Thyroid gland (tissue), 4 donors: Measurements from ENCODE around the gene SPATA3. TPM values are rescaled to one million over a fixed set of nuclear protein-coding genes. Genes with fewer than 3 reads are reported as not detected.

Experiments
- DNase-seq, 2 donors: peaks; one replicate each; pipeline ENCODE4 v3.0.0-alpha.2; 2019
- H3K27ac ChIP-seq, 3 donors: fragments of 200-600 bp; sonication (generic); 1 replicate in 2 of 3; 2 replicates in 1 of 3; pipeline ENCODE4 v1.5.1; 2016 to 2019; ENCODE audit warnings: mild to moderate bottlenecking in 1 of 3, moderate library complexity in 1 of 3
- H3K27me3 ChIP-seq: fragments of 200-600 bp; sonication (generic); one replicate; pipeline ENCODE4 v1.5.1; 2019
- H3K36me3 ChIP-seq, 2 donors: fragments of 200-600 bp; sonication (generic); one replicate each; pipeline ENCODE4 v1.5.1; 2016 to 2019
- H3K4me1 ChIP-seq, 2 donors: fragments of 200-600 bp; sonication (generic); one replicate each; pipeline ENCODE4 v1.5.1; 2017 to 2019
- H3K4me3 ChIP-seq, 3 donors: fragments of 200-600 bp; sonication (generic); replicated peaks in 1 of 3; 1 replicate in 2 of 3; 2 replicates in 1 of 3; pipeline ENCODE4 v1.5.1; 2016; ENCODE audit warnings: mild to moderate bottlenecking in 1 of 3
- H3K9me3 ChIP-seq: fragments of 200-600 bp; sonication (generic); one replicate; pipeline ENCODE4 v1.5.1; 2017
- CTCF ChIP-seq, 6 experiments: fragments of 200-600 bp in 3 of 6; fragments of 450-650 bp in 3 of 6; sonication (generic) in 3 of 6; IDR thresholded peaks; one replicate each; pipeline ENCODE4 v1.5.1; 2016 to 2019; ENCODE audit warnings: antibody characterized with exemption in 6 of 6, mild to moderate bottlenecking in 2 of 6, inconsistent platforms in 1 of 6, moderate library complexity in 1 of 6
- POLR2A ChIP-seq, 2 donors: fragments of 450-650 bp; IDR thresholded peaks; one replicate each; pipeline ENCODE4 v1.6.1; 2017; ENCODE audit warnings: antibody characterized with exemption in 2 of 2, mild to moderate bottlenecking in 2 of 2, moderate library complexity in 1 of 2
- WGBS, 2 donors: methylation state at CpG; one replicate each; pipeline ENCODE4 v1.1.5; 2017; 5-methylcytosine and 5-hydroxymethylcytosine counted together
- intact Hi-C: fragments of 100-400 bp; cut with DNase I; formaldehyde crosslinking; loops from one replicate; pipeline ENCODE4 v1.15.1; 2023
- total RNA-seq, 4 donors: library from RNA; depleted of rRNA; stranded (reverse); fragments of >200 nt; gene quantifications; one replicate each; pipeline ENCODE4 v1.2.3, GENCODE V29; 2016

SPATA3 gene
- total RNA-seq, 4 donors from 2014 or later, result 0.54 TPM; not detected in 3

- no peak for TF ChIP-seq POLR2A (IDR thresholded peaks at IDR 0.05)
- TF ChIP-seq CTCF (IDR thresholded peaks at IDR 0.05), result no peak
- no peak for DNase-seq
- 41 to 42% methylated on average over 4 of the region's 4 CpGs for WGBS, 2 donors
- Histone ChIP-seq H3K4me1 (no peaks in the 10 kb centered on the region), H3K4me3 (no peak overlapping the region), H3K36me3 (no peaks in the 10 kb centered on the region), H3K27me3 (peaks cover 9% of the 10 kb centered on the region), H3K9me3 (no peaks in the 10 kb centered on the region), H3K27ac (no peak overlapping the region)
- intact Hi-C loops, result no loop called here
Observed at GRCh38 chr2:231034291-231034882, 38.5 kb downstream of the SPATA3 start.

GRCh38 chr2:231036131-231036530 lies 40.2 kb downstream of the SPATA3 start:
- Histone ChIP-seq H3K9me3 (no peaks in the 10 kb centered on the region), H3K36me3 (no peaks in the 10 kb centered on the region), H3K27me3 (peaks cover 9% of the 10 kb centered on the region), H3K4me3 (no peak overlapping the region), H3K27ac (no peak overlapping the region), H3K4me1 (no peaks in the 10 kb centered on the region)
- intact Hi-C loops, result no loop called here
- no peak for DNase-seq
- TF ChIP-seq CTCF (IDR thresholded peaks at IDR 0.05) (no peak), POLR2A (IDR thresholded peaks at IDR 0.05) (no peak)
- 47 to 54% methylated on average over 4 of the region's 4 CpGs for WGBS, 2 donors

GRCh38 chr2:231036578-231037106 lies 40.7 kb downstream of the SPATA3 start:
- 59 to 61% methylated on average over 12 of the region's 12 CpGs for WGBS, 2 donors
- Histone ChIP-seq H3K27me3 (peaks cover 9% of the 10 kb centered on the region), H3K4me1 (no peaks in the 10 kb centered on the region), H3K4me3 (no peak overlapping the region), H3K9me3 (no peaks in the 10 kb centered on the region), H3K27ac (no peak overlapping the region), H3K36me3 (no peaks in the 10 kb centered on the region)
- no peak for DNase-seq
- no peak for TF ChIP-seq POLR2A (IDR thresholded peaks at IDR 0.05)
- no peak for TF ChIP-seq CTCF (IDR thresholded peaks at IDR 0.05)
- intact Hi-C loops, result no loop called here

GRCh38 chr2:231037202-231037730 lies 41.3 kb downstream of the SPATA3 start, which contains the start of gene C2orf72:
Gene C2orf72, plus strand, starts transcription at chr2:231037523. Its CDS starts 43 bp downstream, at chr2:231037566.
- TF ChIP-seq POLR2A (IDR thresholded peaks at IDR 0.05), result no peak
- TF ChIP-seq CTCF (IDR thresholded peaks at IDR 0.05), result no peak
- intact Hi-C loops, result no loop called here
- peaks cover 9% of the 10 kb centered on the region for H3K27me3 ChIP-seq
- H3K27ac ChIP-seq, result no peak within 1 kb of the TSS
- no peak within 1 kb of the TSS for H3K4me3 ChIP-seq
- no peaks in the 10 kb centered on the region for H3K4me1 ChIP-seq
- WGBS, 2 donors, result 1 to 3% methylated on average over 17 to 23 of the region's 61 CpGs
- H3K9me3 ChIP-seq, result no peaks in the 10 kb centered on the region
- no peaks in the 10 kb centered on the region for H3K36me3 ChIP-seq
- no peak for DNase-seq

- Histone ChIP-seq H3K4me1 (no peaks in the 10 kb centered on the region), H3K36me3 (no peaks in the 10 kb centered on the region), H3K27me3 (peaks cover 9% of the 10 kb centered on the region), H3K4me3 (no peak overlapping the region), H3K27ac (no peak overlapping the region), H3K9me3 (no peaks in the 10 kb centered on the region)
- TF ChIP-seq POLR2A (IDR thresholded peaks at IDR 0.05), result no peak
- no peak for TF ChIP-seq CTCF (IDR thresholded peaks at IDR 0.05)
- intact Hi-C loops, result no loop called here
- DNase-seq, result no peak
- WGBS, 2 donors, result 0 to 4% methylated on average over 4 to 24 of the region's 104 CpGs
Observed at GRCh38 chr2:231037731-231038482, 42.0 kb downstream of the SPATA3 start.
